IPS DF 19.7 (cell line): ENCODE data around the gene GOLM1.
"Not testable (repeated sequence)": the region's sequence is repeated elsewhere in the genome, so short reads cannot be mapped to it uniquely, and the experiment has no call there.

Experiments
- DNase-seq: peaks from one replicate; pipeline ENCODE4 v3.0.0-alpha.2; 2013; ENCODE audit warnings: low read depth, low spot score

Gene GOLM1

DNA sequence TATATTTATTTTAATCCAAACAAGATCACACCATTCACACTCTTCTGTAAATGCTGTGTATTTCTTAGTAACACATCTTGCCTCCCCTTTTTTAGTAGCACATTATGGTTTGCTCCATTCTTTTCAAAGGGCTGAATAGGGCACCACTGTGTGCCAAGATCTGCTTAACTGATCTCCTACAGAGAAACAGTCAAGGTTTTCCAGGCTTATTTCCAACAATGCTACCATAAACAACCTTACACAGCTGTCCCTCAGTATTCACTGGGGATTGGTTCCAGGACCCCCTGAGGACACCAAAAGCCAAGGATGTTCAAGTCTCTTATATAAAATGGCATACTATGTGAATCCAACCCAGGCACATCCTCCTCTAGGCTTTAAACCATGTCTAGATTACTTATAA is 16.5 kb downstream of the GOLM1 start:
- DNase-seq = no peak

DNA sequence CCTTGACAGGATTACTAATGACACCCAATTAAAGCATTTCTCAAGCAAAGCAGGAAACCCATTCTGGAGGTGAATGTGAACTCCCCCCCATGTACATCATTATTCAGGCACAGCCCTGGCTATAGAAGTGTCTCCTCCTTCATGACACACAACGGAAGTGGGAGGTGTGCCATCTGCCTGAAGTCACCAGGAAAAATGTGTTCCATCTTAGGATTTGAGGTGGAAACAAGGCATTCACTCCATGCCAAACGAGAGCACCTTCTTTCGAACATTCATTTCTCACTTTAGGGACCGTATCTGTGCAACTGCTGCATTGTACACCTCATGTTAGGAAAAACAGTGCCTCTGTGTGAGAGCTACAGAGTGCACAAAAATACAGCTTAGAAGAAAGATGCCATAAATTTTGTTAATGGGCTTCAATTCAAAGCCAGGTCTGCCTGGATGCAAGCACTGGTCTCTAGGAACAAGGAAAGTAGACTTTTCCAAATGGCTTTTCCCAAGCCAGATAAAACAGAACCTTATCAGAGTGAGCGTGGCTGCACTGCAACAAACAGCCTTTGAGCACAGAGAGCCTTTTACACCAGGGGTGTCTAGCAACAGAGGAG is 19.4 kb downstream of the GOLM1 start:
- no peak for DNase-seq

DNA sequence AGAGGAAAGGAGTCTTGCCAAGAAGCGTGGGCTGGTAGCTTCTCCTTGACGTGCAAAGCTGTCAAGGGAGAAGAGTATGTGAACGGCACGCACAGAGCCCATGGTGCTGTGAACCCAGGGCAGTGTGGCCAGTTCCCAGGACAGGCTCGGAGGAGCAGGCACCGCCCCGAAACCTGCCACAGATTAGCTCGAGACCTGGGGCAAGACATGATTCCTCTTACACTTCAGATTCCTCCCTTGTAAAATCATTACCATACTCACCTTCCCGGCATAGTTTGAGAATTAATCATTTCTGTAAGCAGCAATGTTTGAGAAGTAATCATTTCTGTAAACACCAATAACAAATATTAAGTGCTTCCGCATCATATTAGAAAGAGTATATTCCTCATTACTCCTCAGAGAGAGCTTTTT is 19.9 kb downstream of the GOLM1 start:
- no peak for DNase-seq

DNA sequence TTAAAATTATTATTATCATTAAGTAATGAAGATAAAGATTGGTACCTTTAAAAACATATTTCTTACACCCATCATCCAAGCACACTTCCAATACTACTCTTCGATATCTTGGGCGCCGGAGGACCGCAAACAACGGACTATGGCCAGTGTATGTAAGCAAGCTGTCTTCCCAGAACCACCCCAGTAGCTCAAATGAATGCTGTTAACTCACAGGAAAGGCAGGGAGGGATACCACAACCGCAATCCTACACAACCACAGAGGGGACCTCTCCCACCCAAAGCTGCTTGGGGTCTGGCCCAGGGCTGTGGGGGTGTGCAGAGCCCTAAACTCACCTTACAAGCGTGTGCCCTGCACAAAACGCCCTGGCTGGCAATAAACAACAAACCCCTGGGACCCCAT is 20.6 kb downstream of the GOLM1 start:
- no peak for DNase-seq

DNA sequence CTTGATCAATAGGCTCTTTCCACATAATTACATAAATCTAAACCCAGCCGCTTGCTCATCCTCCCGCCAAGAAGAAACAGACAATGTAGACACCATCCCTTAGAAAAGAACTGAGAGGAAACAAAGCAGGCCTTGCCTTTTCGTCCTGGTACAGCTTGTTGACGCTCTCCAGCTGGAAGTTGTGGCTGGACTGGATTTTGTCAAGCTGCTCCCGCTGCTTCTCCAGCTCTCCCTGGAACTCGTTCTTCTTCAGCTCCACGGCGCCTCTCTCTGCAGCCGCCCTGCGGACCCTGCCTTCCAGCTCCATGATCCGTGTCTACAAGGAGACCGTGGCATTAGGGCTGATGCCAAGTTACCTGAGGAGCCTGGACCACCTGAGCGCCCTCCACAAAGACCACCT is 22.1 kb downstream of the GOLM1 start:
- DNase-seq = no peak

DNA sequence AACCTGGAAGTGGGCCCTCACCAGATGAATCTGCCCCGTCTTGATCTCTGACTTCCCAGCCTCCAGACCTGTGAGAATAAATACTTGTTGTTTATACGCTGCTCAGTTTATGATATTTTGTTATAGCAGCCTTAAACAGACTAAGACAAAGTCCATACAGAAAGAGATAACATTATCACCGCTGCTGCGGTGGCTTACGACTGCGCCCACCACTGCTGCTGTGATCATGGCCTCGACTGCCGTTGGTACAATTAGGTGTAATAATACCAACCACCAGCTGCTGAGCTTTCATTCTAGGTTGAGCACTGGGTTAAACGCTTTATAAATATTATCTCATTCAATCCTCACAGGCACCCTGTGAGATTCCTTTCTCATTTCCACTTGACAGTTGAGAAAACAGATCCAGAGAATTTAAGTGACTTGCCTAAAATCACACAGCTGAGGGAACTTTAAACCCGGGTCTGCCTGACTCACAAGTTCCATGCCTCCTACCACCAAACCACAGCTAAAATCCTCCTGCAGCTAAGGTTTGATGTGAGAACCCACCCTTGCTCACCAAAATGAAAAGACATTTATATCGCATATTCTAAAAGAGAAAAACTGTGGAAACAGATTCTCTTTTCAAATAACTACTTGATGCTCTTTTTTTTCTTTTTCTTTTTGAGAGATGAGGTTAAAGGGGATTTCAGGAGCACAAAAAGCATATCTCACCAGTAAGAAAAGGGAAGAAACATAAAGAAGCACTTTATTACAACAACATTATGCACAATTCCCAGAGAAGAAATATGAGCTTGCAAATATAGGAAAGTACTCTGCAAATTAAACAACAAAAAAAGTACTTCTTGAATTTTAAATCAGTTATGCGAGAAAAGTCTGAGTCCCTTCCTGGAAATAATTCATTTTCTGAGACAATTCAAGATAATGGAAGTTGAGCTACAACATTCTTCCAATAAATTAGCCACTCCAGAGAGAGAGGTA is 23.9 kb downstream of the GOLM1 start:
- no peak for DNase-seq

DNA sequence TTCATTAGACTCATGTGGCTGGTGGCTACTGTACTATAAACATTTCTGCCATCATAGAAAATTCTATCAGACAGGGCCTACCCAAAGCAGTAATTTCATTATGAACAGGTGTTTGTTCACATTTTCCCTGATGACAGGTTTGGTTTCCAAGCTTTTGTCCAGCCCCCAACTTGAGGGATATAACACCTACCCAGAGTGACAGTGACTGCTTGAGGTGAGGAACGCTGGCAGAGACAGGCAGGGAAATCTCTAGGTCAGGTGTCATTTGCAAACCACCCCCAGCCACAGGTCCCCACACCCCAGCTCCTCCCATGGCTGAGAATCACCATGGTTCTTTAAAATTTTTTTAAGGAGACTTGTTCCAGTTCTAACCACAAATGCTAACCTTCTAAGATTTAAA is 25.5 kb downstream of the GOLM1 start:
- no peak for DNase-seq

DNA sequence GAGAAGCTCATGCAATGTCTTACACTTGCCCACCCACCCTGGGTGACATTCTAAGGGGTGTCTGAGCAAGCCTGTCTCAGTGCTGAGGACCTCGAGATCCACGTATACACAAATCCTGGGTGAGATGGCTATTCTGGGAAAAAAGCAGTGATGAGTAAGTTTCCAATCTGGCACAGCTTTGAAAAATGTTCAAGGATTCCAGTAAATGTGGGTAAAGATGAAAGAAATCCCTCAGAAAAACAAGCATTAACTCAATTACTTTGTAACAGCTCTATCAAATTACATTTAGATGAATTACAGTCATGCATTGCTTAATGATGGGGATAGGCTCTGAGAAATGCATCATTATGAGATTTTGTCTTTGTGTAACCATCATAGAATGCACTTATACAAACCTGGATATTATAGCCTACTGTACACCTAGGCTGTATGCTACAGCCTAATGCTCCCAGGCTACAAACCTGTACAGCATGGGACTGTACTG is 26.9 kb downstream of the GOLM1 start:
- no peak for DNase-seq

DNA sequence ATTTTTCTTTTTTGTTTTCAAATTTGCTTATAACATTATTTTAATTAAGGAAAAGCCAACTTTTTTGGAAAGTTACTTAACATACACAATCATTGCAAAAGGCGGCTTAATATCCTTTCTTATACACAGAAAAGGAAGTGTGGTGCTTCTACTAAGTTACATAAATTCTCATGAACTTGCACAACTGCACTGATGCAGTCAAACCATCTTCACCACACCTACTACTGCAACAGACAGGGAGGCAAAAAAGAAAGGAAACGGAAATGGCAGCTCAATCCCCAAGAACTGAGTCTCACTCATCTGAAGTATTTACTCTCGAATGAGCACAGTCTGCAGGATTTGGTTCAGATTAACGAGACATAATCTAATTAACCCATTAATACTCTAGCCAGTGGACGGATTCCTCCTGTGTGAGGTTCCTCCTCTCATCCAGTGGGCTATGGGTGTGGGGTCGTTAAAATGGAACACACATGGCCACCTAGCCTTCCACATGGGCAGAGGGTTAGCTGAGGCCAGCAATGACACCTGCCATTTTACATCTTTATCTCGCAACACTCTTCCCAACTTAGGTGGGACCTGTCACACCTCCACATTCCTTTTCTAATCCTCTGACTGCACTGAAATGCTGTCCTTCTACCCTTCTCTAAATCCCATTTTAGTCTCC is 30.0 kb downstream of the GOLM1 start:
- no peak for DNase-seq

DNA sequence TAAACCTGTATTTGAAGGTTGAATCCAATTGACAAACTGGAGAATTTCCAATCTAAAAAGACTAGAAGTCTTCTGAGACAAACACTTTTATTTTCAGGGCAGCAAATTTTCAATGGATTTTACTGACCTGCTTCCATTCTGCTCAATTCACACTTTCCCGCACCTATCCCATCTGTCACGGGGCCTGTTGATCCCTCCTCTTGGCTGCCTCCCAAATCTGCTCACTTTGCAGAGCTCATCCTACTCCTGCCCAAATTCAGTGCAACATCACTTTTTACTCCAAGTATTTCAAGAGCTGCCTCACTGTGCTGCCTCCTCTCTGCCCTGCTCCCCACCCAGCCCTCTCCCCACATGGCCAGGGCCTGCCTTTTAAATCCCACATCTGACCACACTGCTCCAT is 35.1 kb downstream of the GOLM1 start:
- DNase-seq = no peak

DNA sequence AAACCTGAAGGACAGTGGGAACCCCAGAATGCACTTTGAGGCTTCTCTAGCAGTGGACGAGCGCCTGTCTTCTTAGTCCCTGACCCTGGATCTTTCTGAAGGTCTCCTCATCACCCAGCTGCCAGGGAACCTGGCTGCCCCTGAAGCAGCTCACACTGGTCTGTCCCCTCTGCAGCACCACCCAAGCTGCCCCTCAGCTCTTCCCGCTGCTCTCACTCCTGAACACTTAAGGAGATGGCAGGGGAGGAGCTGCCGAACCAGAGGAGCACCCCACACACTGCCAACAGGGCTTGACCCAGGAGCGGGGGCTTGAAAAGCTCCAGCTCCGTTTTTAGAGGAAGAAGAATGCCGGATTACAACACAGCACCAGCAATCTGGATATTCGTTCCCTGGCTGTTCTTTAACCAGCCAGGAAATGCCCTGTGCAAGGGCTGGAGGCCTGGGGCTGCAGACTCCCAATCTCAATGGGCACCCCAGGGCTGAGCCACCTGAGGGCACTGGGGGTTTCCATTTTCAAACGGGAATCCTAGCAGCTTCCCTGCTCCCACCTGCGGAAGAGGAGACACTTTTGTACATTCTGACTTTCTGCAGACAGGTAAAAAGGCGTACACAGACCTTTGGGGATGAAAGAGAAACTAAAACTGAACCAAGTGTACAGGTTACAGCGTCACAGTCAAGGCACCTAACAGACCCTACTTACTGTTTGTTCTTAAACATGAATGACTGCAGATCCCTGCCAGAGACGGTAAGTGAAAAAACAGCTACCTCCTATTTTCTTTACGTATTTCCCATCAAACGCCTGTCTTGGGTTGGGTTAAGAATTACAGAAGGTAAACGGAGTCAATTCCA is 36.3 kb downstream of the GOLM1 start:
- DNase-seq = no peak

DNA sequence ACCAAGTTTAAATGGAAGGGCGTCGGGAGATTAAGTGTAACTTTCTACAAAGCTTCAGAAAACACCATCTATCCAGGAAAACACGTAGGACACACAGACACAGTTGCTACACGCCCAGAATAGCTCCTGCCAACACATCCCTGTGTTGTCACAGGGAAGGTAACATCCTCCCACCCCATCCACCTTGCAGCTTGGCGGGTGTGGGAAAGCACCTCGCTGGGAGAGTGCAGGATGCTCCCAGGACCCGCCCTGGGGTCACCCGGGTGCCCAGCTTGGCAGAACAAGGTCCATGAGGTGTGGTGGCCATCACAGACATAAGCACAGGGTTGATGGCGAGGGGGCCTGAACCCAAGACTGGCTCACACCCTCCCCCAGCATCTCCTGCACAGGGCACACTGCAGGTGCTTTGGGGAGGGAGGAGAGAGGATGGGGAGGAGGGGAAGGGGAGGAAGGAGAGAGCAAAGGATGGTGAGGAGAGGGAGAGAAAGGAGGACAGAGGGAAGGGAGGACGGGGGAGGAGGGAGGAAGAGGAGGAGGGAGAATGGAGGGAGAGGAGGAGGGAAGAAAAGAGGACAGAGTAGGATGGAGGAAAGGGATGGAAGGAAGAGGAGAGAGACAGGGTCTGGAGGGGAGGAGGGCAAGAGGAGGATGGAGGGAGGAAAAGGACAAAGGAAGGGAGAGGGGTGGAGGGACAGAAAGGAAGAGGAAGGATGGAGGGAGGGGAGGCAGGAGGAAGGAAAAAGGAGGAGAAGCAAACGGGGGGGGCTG is 37.2 kb downstream of the GOLM1 start:
- no peak for DNase-seq

DNA sequence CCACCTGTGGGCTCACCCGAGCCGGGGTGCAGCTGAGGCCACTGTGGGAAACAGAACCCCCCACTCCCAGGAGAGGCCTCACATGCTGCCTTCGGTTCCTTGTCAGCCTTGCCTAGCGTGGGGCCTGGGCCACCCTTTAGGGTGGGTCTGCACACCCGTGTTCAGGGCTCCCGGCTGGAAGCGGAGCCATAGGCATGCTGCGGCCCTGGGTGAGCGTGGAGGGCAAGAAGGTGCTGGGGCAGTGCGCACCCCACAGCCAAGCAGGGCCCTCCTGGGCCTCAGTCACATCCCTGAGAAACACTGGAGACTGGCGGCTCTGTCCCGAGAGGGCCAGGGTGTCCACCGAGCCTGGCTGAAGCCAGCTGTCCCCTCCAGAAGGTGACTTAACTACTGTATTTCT is 41.9 kb downstream of the GOLM1 start:
- no peak for DNase-seq

DNA sequence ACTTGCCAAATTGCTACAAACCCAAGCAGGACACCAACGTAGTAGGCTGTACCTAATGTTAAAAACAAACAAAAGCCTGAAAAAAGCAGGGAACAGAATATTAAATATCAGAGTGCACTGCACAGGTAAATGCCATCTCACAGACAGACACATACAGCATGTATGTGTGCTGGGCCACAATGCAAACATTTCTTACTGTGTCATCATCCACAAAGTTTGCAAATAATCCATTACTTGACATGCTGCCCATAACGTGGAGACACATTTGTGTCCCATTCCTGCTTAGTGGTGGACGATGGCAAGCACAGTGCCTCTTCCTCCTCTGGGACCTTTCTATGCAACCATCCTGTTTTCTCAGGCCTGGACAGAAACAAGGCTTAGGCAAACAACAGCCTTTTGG is 44.7 kb downstream of the GOLM1 start:
- no peak for DNase-seq

DNA sequence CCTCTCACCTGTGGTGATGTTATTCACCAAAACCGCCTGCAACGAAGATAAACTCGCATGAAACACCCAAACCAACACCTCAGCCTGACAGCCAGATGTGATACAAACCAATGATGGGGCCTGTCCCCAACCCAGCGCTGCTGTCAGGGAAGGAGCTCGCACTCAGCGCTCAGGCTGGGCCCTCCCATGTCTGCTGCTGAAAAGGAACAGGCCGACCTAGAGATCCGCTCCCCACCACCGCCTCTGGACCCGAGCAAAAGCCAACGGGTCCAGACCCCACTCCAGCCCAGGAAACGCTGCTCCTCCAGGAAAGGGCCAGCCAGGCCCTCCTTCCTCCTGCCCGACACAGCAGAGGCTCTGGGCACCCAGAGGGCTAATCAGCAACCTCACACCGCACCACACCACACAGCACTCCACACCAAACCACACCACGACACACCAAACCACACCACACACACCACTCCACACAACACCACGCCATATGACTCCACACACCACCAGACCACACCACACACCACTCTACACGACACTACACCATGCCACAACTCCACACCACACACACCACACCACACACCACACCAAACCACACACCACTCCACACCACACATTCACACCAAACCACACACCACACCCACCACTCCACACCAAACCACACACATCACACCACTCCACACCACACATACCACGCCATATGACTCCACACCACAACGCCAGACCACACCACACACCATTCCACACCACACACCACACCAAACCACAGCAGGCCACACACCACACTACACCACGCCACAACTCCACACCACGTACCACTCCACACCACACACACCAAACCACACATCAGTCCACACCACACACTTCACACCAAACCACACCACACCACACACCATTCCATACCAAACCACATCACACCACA is 46.5 kb downstream of the GOLM1 start:
- DNase-seq = no peak

DNA sequence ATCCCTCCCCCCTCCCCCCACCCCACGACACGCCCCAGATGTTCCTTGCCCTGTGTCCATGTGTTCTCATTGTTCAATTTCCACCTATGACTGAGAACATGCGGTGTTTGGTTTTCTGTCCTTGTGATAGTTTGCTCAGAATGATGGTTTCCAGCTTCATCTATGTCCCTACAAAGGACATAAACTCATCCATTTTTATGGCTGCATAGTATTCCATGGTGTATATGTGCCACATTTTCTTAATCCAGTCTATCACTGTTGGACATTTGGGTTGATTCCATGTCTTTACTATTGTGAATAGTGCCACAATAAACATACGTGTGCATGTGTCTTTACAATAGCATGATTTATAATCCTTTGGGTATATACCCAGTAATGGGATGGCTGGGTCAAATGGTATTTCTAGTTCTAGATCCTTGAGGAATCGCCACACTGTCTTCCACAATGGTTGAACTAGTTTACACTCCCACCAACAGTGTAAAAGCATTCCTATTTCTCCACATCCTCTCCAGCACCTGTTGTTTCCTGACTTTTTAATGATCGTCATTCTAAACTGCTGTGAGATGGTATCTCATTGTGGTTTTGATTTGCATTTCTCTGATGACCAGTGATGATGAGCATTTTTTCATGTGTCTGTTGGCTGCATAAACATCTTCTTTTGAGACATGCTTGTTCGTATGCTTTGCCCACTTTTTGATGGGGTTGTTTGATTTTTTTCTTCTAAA is 51.2 kb downstream of the GOLM1 start:
- DNase-seq = not testable (repeated sequence)

DNA sequence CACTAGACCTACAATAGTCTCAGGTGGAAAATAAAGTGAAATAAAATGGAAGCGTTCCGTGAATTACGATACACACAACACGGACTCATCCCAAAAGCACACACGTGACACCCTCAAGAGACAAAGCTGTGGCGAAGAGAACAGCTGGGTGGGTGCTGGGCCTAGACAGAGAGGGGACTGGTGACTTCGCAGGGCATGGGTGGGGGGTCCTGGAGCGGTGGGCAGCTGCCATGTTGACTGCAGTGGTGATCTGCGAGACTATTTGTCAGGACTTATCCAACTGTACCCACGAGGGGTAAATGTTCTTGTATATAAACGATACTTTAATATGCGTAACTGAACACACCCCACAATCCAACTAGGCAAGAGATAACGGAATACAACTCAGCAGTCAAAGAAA is 52.0 kb downstream of the GOLM1 start:
- DNase-seq = no peak

DNA sequence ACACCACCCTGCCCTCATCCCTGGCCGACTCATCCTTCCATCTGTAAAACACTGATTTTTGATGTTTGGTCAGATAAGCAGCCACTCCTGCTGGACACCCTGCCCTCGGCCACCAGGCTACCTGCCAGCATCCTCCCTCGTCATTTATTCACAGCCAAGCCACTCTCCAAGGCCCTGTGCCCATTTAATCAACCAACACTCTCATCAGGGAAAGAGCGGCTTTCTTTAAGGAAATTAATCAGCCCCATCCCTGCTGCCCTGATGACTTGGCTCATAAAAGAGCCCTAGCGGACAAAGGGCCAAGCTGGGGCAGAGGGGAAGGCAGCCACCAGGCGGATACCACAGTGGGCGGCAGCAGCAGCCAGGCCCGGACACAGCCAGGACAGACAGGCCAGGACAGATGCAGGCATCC is 52.4 kb downstream of the GOLM1 start:
- DNase-seq = no peak

DNA sequence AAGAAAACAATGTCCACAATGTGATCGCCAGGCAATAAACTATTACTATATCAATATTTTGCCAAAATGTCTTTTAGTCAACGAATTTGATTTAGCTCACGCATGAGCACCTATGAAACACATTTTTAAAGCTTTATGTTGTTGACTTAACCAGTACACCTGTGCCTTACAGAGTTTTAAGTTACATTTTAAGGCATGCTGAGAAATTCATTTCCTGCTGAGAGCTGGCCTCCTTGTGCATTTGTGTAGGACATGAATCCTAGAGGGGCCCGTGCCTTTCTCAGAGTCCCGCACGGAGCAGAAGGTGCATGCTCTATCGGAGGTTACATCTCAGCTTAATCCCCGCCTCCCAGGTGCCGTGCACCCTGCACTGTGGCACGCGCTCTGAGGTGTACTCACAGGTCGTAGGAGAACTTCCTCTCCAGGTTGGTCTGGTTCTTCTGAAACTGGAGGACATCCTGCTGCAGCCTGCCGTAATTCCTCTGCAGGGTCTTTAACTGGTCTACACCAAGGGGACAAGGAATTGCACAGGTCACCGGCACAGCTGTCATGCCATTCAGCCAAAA is 53.2 kb downstream of the GOLM1 start:
- DNase-seq = no peak
